ENCODE data around the gene FAM186B.

The FAM186B gene

GRCh38 chr12:49604856-49605255 lies 583 bp downstream of the FAM186B start:
- no peak for DNase-seq

- no peak for DNase-seq
These were observed 1.7 kb downstream of the FAM186B start for GRCh38 chr12:49603721-49604120.

GRCh38 chr12:49599961-49600360 lies 5.5 kb downstream of the FAM186B start:
- no peak for DNase-seq

GRCh38 chr12:49598527-49598926 lies 6.9 kb downstream of the FAM186B start:
- no peak for DNase-seq

GRCh38 chr12:49588721-49589516 lies 16.5 kb downstream of the FAM186B start:
- DNase-seq, result no peak

GRCh38 chr12:49588281-49588680 lies 17.2 kb downstream of the FAM186B start:
- DNase-seq, result no peak

- DNase-seq, result no peak
These were observed 18.1 kb downstream of the FAM186B start for GRCh38 chr12:49587174-49587908.

GRCh38 chr12:49585477-49586459 lies 19.7 kb downstream of the FAM186B start:
- DNase-seq, result no peak

- no peak for DNase-seq
These were observed 20.8 kb downstream of the FAM186B start for GRCh38 chr12:49584591-49584990.

- no peak for DNase-seq
These were observed 21.9 kb downstream of the FAM186B start for GRCh38 chr12:49583366-49584094.

- DNase-seq, result no peak
These were observed 22.6 kb downstream of the FAM186B start for GRCh38 chr12:49582850-49583249.

GRCh38 chr12:49582201-49582600 lies 23.2 kb downstream of the FAM186B start:
- no peak for DNase-seq

- peak; percentile 72 for DNase-seq
These were observed 24.6 kb downstream of the FAM186B start for GRCh38 chr12:49580572-49581535.

GRCh38 chr12:49578471-49579112 lies 26.8 kb downstream of the FAM186B start:
- no peak for DNase-seq

GRCh38 chr12:49577589-49578315 lies 27.7 kb downstream of the FAM186B start:
- DNase-seq, result no peak

- no peak for DNase-seq
These were observed 36.8 kb downstream of the FAM186B start for GRCh38 chr12:49568442-49569162.

GRCh38 chr12:49567611-49568441 lies 37.6 kb downstream of the FAM186B start, which contains the start of gene MCRS1:
Gene MCRS1, minus strand, starts transcription at chr12:49568142. Its CDS starts 1,411 bp downstream, at chr12:49566731.
- peak; percentile 93 for DNase-seq

- no peak for DNase-seq
These were observed 38.2 kb downstream of the FAM186B start for GRCh38 chr12:49567302-49567610.
